Common myeloid progenitor, CD34-positive (primary cell): ENCODE data around the gene RAPGEF5.
A peak's percentile ranks its signal among the peaks of the same experiment; 100 is the strongest.

Source experiments
- CTCF ChIA-PET: fragments of 350-600 bp; sonication (Branson Sonifier 250); formaldehyde crosslinking; loops from one replicate; lab custom pipeline; 2021; ENCODE audit warnings: antibody characterized with exemption; lab: Charles Lee
- POLR2A ChIA-PET: fragments of 350-600 bp; sonication (Branson Sonifier 250); formaldehyde crosslinking; loops from one replicate; lab custom pipeline; 2021; ENCODE audit warnings: antibody characterized with exemption; lab: Charles Lee
- DNase-seq, 3 donors: peaks; one replicate each; pipeline versions ENCODE4 v3.0.0 to v3.0.0-alpha.2; 2013
- H3K27ac ChIP-seq, 2 experiments: 1 replicate in 1 of 2; 2 replicates in 1 of 2; pipeline ENCODE4 v1.7.0; 2013; ENCODE audit warnings: inconsistent platforms in 2 of 2, low read length in 2 of 2, mild to moderate bottlenecking in 2 of 2, low read depth in 1 of 2, moderate library complexity in 1 of 2; ENCODE audit not compliant: severe bottlenecking in 2 of 2, insufficient read depth in 1 of 2, poor library complexity in 1 of 2
- H3K27me3 ChIP-seq, 5 experiments: replicated peaks in 2 of 5; 1 replicate in 3 of 5; 2 replicates in 2 of 5; pipeline versions ENCODE4 v1.6.1 to v1.7.0; 2013; ENCODE audit warnings: low read length in 4 of 5, mild to moderate bottlenecking in 2 of 5, moderate library complexity in 2 of 5, inconsistent platforms in 1 of 5; ENCODE audit not compliant: insufficient read depth in 5 of 5, control insufficient read depth in 4 of 5
- H3K36me3 ChIP-seq, 4 experiments: 1 replicate in 2 of 4; 2 replicates in 2 of 4; pipeline versions ENCODE4 v1.6.1 to v1.7.0; 2013; ENCODE audit warnings: low read length in 3 of 4, control low read depth in 1 of 4, mild to moderate bottlenecking in 1 of 4; ENCODE audit not compliant: control insufficient read depth in 4 of 4, insufficient read depth in 4 of 4
- H3K4me1 ChIP-seq, 4 experiments: 1 replicate in 3 of 4; 2 replicates in 1 of 4; pipeline versions ENCODE4 v1.6.1 to v1.7.1; 2013; ENCODE audit warnings: low read length in 3 of 4, mild to moderate bottlenecking in 3 of 4, control low read depth in 1 of 4, inconsistent platforms in 1 of 4, moderate library complexity in 1 of 4; ENCODE audit not compliant: control insufficient read depth in 4 of 4, insufficient read depth in 4 of 4; ENCODE audit errors: control extremely low read depth in 1 of 4
- H3K4me3 ChIP-seq, 7 experiments: 1 replicate in 4 of 7; 2 replicates in 3 of 7; pipeline versions ENCODE4 v1.5.1 to v1.7.0; 2013; ENCODE audit warnings: mild to moderate bottlenecking in 7 of 7, low read length in 6 of 7, moderate library complexity in 6 of 7, inconsistent platforms in 2 of 7, low read depth in 2 of 7, control low read depth in 1 of 7; ENCODE audit not compliant: insufficient read depth in 4 of 7, control insufficient read depth in 1 of 7; ENCODE audit errors: extremely low read depth in 1 of 7
- H3K9me3 ChIP-seq, 5 experiments: 1 replicate in 4 of 5; 2 replicates in 1 of 5; pipeline versions ENCODE4 v1.6.1 to v1.7.1; 2013; ENCODE audit warnings: low read length in 4 of 5, mild to moderate bottlenecking in 2 of 5, inconsistent platforms in 1 of 5, low read depth in 1 of 5, moderate library complexity in 1 of 5; ENCODE audit not compliant: control insufficient read depth in 4 of 5, insufficient read depth in 2 of 5; ENCODE audit errors: control extremely low read depth in 1 of 5
- WGBS: methylation state at CpG from one replicate; pipeline ENCODE4 v1.1.5; 2013; ENCODE audit not compliant: insufficient coverage; 5-methylcytosine and 5-hydroxymethylcytosine counted together

The RAPGEF5 gene

DNA sequence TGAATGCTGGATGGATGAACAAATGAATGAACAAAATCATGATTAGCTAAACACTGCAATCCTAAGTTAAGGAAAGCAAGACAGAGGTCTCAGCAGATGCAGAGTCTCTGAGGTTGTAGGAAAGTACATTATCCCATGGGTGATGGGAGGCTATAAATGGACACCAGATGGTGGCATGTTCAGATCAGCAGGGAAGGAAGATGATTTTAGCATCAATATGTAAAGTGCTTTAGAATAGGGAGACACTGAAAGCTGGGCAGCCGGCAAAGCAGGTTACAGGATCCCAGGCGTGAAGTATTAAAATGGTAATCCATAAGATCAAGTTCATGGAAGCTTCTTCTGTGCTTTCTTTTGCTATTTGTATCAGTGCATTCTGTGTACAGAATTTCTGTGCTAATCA is 7.9 kb upstream of the RAPGEF5 start:
- ChIA-PET POLR2A (no interaction called here), CTCF (interaction anchor here (0.7 to 1.8 kb wide), 3 partner anchors 11 to 255 kb away, joined by 3 to 5 read pairs (median 3); no protein-coding TSS in a partner anchor)
- Histone ChIP-seq H3K4me1 (no peaks in the 10 kb centered on the region), H3K27ac (no peak overlapping the region), H3K4me3 (no peak overlapping the region), H3K9me3 (no peaks in the 10 kb centered on the region), H3K36me3 (no peaks in the 10 kb centered on the region), H3K27me3 (no peaks in the 10 kb centered on the region)
- WGBS = 100% methylated on average over 1 of the region's 2 CpGs
- DNase-seq = no peak

DNA sequence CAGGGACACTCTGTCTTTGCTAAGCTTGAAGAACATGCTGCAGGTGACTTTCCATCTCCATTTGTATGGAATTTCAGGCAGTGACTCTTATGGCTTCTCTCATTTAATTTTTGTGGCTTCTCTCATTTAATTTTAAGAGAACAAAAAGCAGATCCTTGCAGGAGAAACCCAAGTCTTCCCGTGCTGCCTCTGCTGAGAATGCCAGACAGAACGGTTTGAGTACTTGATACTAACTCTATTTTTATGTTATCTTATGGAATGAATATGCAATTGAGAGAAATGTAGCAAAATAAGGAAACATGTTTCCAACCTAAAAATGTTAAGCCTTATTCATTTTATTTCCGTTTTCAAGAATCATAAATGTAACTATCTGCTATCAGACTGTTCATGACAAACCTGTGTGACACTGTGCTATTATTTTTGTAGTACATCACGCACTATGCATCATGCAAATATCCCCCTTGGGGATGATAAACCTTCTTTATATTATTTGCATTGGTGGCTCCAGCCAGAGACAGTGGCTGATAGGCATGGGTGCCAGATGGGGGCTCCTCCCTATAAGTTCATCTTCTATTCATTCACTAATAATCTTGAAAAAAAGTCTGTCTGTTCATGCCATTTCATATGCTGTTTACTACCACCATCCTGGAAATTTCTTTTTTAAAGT is 6.9 kb upstream of the RAPGEF5 start:
- Histone ChIP-seq H3K27ac (no peak overlapping the region), H3K36me3 (no peaks in the 10 kb centered on the region), H3K9me3 (no peaks in the 10 kb centered on the region), H3K27me3 (no peaks in the 10 kb centered on the region), H3K4me3 (no peak overlapping the region), H3K4me1 (no peaks in the 10 kb centered on the region)
- ChIA-PET CTCF (no interaction called here), POLR2A (no interaction called here)
- 88% methylated on average over 1 of the region's 4 CpGs for whole genome bisulfite sequencing
- no peak for DNase-seq

DNA sequence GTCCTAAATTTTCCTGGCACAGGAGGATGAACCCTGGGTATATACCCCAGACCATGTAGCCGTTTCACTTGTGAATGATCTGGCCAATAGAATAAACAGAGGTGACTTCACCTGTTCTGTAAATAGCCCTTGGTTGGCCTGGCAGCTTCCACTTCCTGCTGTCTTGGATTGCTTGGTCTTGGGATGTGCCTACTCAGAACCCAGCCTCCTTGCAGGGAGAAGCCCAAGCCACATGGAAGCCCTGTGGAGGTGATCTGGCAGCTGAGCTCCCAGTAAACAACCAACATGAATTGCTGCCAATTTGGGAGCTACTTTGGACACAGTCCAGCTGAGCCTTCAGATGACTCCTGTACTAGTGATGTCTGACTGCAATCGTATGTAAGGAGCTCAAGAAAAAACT is 4.8 kb upstream of the RAPGEF5 start:
- no peak for DNase-seq
- Histone ChIP-seq H3K4me3 (no peak overlapping the region), H3K4me1 (peaks cover 0 to 3% (median 1%) of the 10 kb centered on the region in 4 experiments), H3K36me3 (no peaks in the 10 kb centered on the region), H3K9me3 (no peaks in the 10 kb centered on the region), H3K27me3 (peaks cover 0 to 12% (median 8%) of the 10 kb centered on the region in 5 experiments), H3K27ac (no peak overlapping the region)
- 63% methylated on average over 1 of the region's 2 CpGs for WGBS
- ChIA-PET CTCF (interaction anchor here (1.1 kb wide), 2 partner anchors 17 to 252 kb away, joined by 3 read pairs; no protein-coding TSS in a partner anchor), POLR2A (no interaction called here)

DNA sequence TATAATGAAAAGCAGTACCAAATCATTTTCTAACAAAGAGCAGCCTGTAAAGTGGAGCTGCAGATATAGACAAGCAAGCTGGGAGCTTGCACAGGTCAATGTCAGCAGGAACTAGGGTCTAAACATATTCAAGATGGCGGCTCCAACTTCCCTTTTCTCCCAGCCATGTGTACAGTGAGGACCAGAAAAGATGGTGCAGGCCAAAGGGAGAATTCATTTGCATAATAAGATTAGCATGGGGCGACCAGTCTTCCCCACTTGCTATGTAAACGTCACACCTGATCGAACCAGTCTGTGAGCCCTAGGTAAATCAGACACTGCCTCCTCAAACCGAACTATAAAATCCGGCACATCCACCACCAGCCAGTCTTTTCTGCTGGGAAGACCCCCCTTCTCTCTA is 4.4 kb upstream of the RAPGEF5 start:
- Histone ChIP-seq H3K4me3 (no peak overlapping the region), H3K4me1 (peaks cover 0 to 7% (median 2%) of the 10 kb centered on the region in 4 experiments), H3K27ac (no peak overlapping the region), H3K27me3 (peaks cover 0 to 13% (median 8%) of the 10 kb centered on the region in 5 experiments), H3K36me3 (no peaks in the 10 kb centered on the region), H3K9me3 (no peaks in the 10 kb centered on the region)
- CTCF ChIA-PET = interaction anchor here (1.1 kb wide), 1 partner anchor 16 kb away, joined by 3 read pairs; no protein-coding TSS in a partner anchor
- 100% methylated on average over 6 of the region's 6 CpGs for WGBS
- POLR2A ChIA-PET = no interaction called here
- no peak for DNase-seq

DNA sequence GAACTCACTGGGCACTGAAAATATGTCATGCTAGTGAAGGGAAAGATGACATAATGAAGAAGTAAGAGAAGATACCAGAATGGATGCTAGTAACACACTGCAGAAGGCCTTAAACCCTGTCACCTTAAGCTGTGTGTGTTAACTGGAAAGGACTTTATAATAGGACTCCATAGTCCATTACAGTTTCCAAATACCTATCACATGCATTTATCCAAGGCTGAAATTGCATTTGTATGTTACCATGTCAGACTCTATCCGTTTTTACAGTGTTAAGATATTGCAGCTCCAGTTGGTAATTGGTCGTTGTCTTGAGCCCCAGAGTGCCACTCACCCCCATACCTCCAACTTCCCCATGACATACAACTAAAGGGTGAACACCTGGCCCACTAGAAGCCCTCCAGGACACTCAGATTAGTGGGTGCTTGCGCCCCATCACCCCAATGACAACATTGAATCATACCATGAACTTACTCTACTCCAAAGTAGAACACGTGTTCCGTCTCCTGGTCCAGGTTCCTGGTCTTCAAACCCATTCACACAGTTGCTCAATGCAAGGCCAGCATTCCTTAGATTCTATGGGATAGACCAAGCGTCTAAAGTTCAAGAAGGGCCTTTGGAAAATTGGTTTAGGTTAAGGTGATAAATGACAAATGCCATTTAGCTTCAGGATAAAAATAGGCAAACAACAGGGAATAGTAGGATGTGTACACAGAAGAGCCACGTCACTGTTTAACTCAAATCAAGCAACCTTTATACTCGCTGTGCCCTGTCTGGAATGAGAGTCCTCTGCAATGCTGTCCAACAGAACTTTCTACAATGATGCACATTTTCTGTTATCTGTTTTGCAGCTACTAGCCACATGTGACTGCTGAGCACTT is 2.1 kb upstream of the RAPGEF5 start:
- POLR2A ChIA-PET = no interaction called here
- Histone ChIP-seq H3K4me1 (peaks cover 0 to 12% (median 7%) of the 10 kb centered on the region in 4 experiments), H3K9me3 (peaks cover 0 to 7% (median 2%) of the 10 kb centered on the region in 5 experiments), H3K4me3 (no peak overlapping the region), H3K36me3 (no peaks in the 10 kb centered on the region), H3K27me3 (peaks cover 0 to 26% (median 10%) of the 10 kb centered on the region in 5 experiments), H3K27ac (no peak overlapping the region)
- WGBS = 100% methylated on average over 4 of the region's 8 CpGs
- CTCF ChIA-PET = interaction anchor here (1.3 kb wide), 1 partner anchor 249 kb away, joined by 3 read pairs; no protein-coding TSS in a partner anchor
- DNase-seq = no peak

DNA sequence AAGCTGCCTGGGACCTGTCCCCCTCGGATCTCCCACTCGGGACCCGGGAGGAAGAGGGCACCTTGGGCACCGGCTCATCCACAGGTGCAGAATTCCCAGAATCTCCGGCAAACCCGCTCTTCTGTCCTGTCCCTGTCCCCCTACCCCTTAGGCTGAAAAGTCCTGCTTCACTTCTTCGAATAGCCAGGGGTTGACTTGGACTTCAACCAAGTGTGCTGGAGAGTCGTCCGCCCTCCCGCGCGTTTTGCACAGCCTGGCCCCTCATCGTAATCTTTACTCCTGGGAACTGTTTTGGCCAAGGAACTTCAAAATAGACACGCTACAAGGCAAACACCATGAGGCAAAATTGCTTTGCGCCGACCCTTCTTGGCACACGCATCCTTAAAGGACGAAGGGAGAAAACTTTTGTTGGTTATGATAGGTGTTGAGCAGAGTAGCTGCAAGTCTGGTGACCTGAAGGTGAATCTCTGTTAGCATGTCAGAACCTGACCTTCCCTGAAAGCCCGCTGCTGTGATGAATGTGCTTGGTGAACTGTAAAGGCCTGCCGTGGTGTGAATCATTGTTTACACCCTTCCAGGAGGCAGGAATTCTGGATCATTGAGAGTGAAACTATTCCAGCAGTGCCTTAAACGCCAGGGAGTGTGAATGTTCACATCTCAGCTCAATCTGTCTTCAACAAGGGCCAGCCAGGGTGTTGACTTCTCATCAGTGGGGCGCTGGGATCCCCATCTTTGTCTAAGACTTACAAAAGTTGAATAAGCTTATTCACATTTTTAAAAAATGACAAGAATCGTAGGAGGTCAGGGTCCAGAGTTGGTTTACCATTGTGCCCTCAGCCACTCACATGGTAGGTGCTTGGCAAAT is 589 bp upstream of the RAPGEF5 start:
- 59% methylated on average over 19 of the region's 23 CpGs for WGBS
- H3K27ac ChIP-seq = no peak overlapping the region
- H3K36me3 ChIP-seq = no peaks in the 10 kb centered on the region
- ChIA-PET POLR2A (no interaction called here), CTCF (interaction anchor here (0.6 kb wide), 1 partner anchor 358 kb away, joined by 4 read pairs; no protein-coding TSS in a partner anchor)
- H3K9me3 ChIP-seq = peaks cover 0 to 9% (median 4%) of the 10 kb centered on the region in 5 experiments
- peaks cover 0 to 26% (median 10%) of the 10 kb centered on the region in 5 experiments for H3K27me3 ChIP-seq
- DNase-seq = peak in 1 of 3 donors; percentile 5
- H3K4me3 ChIP-seq = peak overlapping the region in 3 of 7 experiments; percentile 11 to 55 (median 19)
- H3K4me1 ChIP-seq = peaks cover 0 to 12% (median 7%) of the 10 kb centered on the region in 4 experiments
